Measurements from ENCODE around the gene GDA.

Gene GDA

GRCh38 chr9:72131206-72131605 is 18.0 kb upstream of the GDA start:
- Histone ChIP-seq H4K20me1 (ENCODE audit: insufficient read depth, low read length) (no peaks in the 10 kb centered on the region), H3K4me2 (ENCODE audit: low read depth, low read length) (no peak overlapping the region), H3K36me3 (replicated peaks; ENCODE audit: insufficient read depth, low read length) (no peaks in the 10 kb centered on the region)

DNA sequence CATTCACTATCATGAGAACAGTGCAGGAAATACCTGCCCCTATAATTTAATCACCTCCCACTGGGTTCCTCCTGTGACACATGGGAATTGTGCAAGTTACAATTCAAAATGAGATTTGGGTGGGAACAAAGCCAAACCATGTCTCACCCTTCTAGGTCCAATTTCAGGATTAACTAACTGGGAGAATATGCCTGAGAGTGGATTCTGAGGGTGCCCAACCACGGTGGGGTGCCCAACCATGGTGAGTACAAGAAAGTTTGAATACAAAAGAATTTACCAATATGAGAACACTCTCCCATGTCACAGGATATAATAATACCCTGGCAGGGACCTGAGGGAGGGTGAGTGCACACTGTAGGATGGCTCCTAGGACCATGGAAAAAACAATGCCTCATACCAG is 17.2 kb upstream of the GDA start:
- no peaks in the 10 kb centered on the region for H3F3A ChIP-seq (ENCODE audit: insufficient read depth, low read length)
- TF ChIP-seq, protein P1, sequence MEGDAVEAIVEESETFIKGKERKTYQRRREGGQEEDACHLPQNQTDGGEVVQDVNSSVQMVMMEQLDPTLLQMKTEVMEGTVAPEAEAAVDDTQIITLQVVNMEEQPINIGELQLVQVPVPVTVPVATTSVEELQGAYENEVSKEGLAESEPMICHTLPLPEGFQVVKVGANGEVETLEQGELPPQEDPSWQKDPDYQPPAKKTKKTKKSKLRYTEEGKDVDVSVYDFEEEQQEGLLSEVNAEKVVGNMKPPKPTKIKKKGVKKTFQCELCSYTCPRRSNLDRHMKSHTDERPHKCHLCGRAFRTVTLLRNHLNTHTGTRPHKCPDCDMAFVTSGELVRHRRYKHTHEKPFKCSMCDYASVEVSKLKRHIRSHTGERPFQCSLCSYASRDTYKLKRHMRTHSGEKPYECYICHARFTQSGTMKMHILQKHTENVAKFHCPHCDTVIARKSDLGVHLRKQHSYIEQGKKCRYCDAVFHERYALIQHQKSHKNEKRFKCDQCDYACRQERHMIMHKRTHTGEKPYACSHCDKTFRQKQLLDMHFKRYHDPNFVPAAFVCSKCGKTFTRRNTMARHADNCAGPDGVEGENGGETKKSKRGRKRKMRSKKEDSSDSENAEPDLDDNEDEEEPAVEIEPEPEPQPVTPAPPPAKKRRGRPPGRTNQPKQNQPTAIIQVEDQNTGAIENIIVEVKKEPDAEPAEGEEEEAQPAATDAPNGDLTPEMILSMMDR (IDR thresholded peaks at IDR 0.05; ENCODE audit: low read length) = no peak
- no peak for TF ChIP-seq EZH2phosphoT487 (IDR thresholded peaks at IDR 0.05; ENCODE audit: low read length)
- no peak for TF ChIP-seq EZH2 (optimal IDR thresholded peaks at IDR 0.05; ENCODE audit: low read depth, low read length)
- no peaks in the 10 kb centered on the region for H3K36me3 ChIP-seq (replicated peaks; ENCODE audit: insufficient read depth, low read length)
- no peak overlapping the region for H3K9ac ChIP-seq (ENCODE audit: low read length)
- no peaks in the 10 kb centered on the region for H4K20me1 ChIP-seq (ENCODE audit: insufficient read depth, low read length)
- no peak overlapping the region for H3K4me2 ChIP-seq (ENCODE audit: low read depth, low read length)
- no peaks in the 10 kb centered on the region for H3K9me2 ChIP-seq (replicated peaks; ENCODE audit: insufficient read depth, low read length)
- H3K4me1 ChIP-seq (ENCODE audit: low read length) = no peaks in the 10 kb centered on the region
- no peak for DNase-seq
- H3K27me3 ChIP-seq (replicated peaks; ENCODE audit: insufficient read depth, low read length) = no peaks in the 10 kb centered on the region
- H3K27ac ChIP-seq (ENCODE audit: low read length) = no peak overlapping the region
- H3K79me2 ChIP-seq (ENCODE audit: low read length) = no peaks in the 10 kb centered on the region
- no peak overlapping the region for H3K4me3 ChIP-seq (ENCODE audit: low read length)
- H3K9me3 ChIP-seq (replicated peaks; ENCODE audit: insufficient read depth, low read length) = no peaks in the 10 kb centered on the region
- no peak overlapping the region for H2AFZ ChIP-seq (ENCODE audit: low read length)

More at GRCh38 chr9:72131206-72131605, 18.0 kb upstream of the GDA start:
- Histone ChIP-seq H3K9ac (ENCODE audit: low read length) (no peak overlapping the region), H3K27ac (ENCODE audit: low read length) (no peak overlapping the region), H3K4me3 (ENCODE audit: low read length) (no peak overlapping the region), H3K4me1 (ENCODE audit: low read length) (no peaks in the 10 kb centered on the region), H3K27me3 (replicated peaks; ENCODE audit: insufficient read depth, low read length) (no peaks in the 10 kb centered on the region), H3K9me3 (replicated peaks; ENCODE audit: insufficient read depth, low read length) (no peaks in the 10 kb centered on the region), H3K79me2 (ENCODE audit: low read length) (no peaks in the 10 kb centered on the region), H3K9me2 (replicated peaks; ENCODE audit: insufficient read depth, low read length) (no peaks in the 10 kb centered on the region), H3F3A (ENCODE audit: insufficient read depth, low read length) (no peaks in the 10 kb centered on the region), H2AFZ (ENCODE audit: low read length) (no peak overlapping the region)
- TF ChIP-seq EZH2phosphoT487 (IDR thresholded peaks at IDR 0.05; ENCODE audit: low read length) (no peak), EZH2 (optimal IDR thresholded peaks at IDR 0.05; ENCODE audit: low read depth, low read length) (no peak)
- TF ChIP-seq, protein P1 (IDR thresholded peaks at IDR 0.05; ENCODE audit: low read length) = no peak
- no peak for DNase-seq

- Histone ChIP-seq H3K9me2 (replicated peaks; ENCODE audit: insufficient read depth, low read length) (no peaks in the 10 kb centered on the region), H3K9ac (ENCODE audit: low read length) (no peak overlapping the region), H3F3A (ENCODE audit: insufficient read depth, low read length) (no peaks in the 10 kb centered on the region), H4K20me1 (ENCODE audit: insufficient read depth, low read length) (no peaks in the 10 kb centered on the region), H3K4me3 (ENCODE audit: low read length) (no peak overlapping the region), H3K4me1 (ENCODE audit: low read length) (no peaks in the 10 kb centered on the region), H3K27ac (ENCODE audit: low read length) (no peak overlapping the region), H3K36me3 (replicated peaks; ENCODE audit: insufficient read depth, low read length) (no peaks in the 10 kb centered on the region), H2AFZ (ENCODE audit: low read length) (no peak overlapping the region), H3K79me2 (ENCODE audit: low read length) (no peaks in the 10 kb centered on the region), H3K9me3 (replicated peaks; ENCODE audit: insufficient read depth, low read length) (no peaks in the 10 kb centered on the region), H3K27me3 (replicated peaks; ENCODE audit: insufficient read depth, low read length) (no peaks in the 10 kb centered on the region), H3K4me2 (ENCODE audit: low read depth, low read length) (no peak overlapping the region)
- DNase-seq = no peak
- TF ChIP-seq EZH2 (optimal IDR thresholded peaks at IDR 0.05; ENCODE audit: low read depth, low read length) = no peak
- TF ChIP-seq, protein P1 (IDR thresholded peaks at IDR 0.05; ENCODE audit: low read length) = no peak
- no peak for TF ChIP-seq EZH2phosphoT487 (IDR thresholded peaks at IDR 0.05; ENCODE audit: low read length)
These were observed 15.7 kb upstream of the GDA start for GRCh38 chr9:72133365-72134035.
